HCT116 (cell line): ENCODE data around the gene SH3BP4. TPM values are rescaled to one million over a fixed set of nuclear protein-coding genes. Genes with fewer than 3 reads are reported as not detected.

ENCODE experiments used
- ATAC-seq: fragments of 200-7000 bp; cut with Tn5 transposase; 2 replicates; pipeline ENCODE4 v1.9.1; 2020; ENCODE audit warnings: mild to moderate bottlenecking, moderate library complexity
- BruUV-seq: library from RNA; stranded (reverse); fragments of 400-500 nt; replicated peaks from 2 replicates; lab custom pipeline; 2021; lab: Mats Ljungman, UMichigan
- CTCF ChIA-PET: fragments of 300-600 bp; sonication (Branson Sonifier 250); formaldehyde crosslinking; loops from one replicate; lab custom pipeline; 2021; ENCODE audit warnings: antibody characterized with exemption; lab: Charles Lee
- POLR2A ChIA-PET: fragments of 300-600, 350-600 bp; sonication (Branson Sonifier 250); formaldehyde crosslinking; loops from one replicate; lab custom pipeline; 2021; ENCODE audit warnings: antibody characterized with exemption; lab: Charles Lee
- RAD21 ChIA-PET, 2 experiments: fragments of 300-600 bp; sonication (Branson Sonifier 250); formaldehyde crosslinking; loops; one replicate each; lab custom pipeline; 2023; ENCODE audit warnings: low total read pairs in 2 of 2; ENCODE audit not compliant: uncharacterized antibody in 2 of 2, unreplicated experiment in 2 of 2, low non-redundant PET in 1 of 2; lab: Charles Lee
- DNase-seq: peaks from one replicate; pipeline ENCODE4 v3.0.0-alpha.2; 2010; ENCODE audit warnings: low read depth, low spot score
- H2AFZ ChIP-seq: fragments of 200-600 bp; shearing (Covaris generic), sonication (generic); 2 replicates; pipeline ENCODE4 v1.6.1; 2017; ENCODE audit warnings: low read depth, mixed run types, mixed read lengths, antibody characterized with exemption, low read length; ENCODE audit not compliant: poor library complexity, severe bottlenecking
- H3K27ac ChIP-seq: 2 replicates; pipeline ENCODE4 v1.5.1; 2012; ENCODE audit warnings: low read depth, low read length
- H3K27me3 ChIP-seq: fragments of 200-600 bp; sonication (generic); 2 replicates; pipeline ENCODE4 v1.6.1; 2016; ENCODE audit warnings: mixed run types, low read length, mixed read lengths; ENCODE audit not compliant: insufficient read depth
- H3K36me3 ChIP-seq, 2 experiments: fragments of 200-500 bp in 1 of 2; fragments of 200-600 bp in 1 of 2; sonication (Bioruptor generic) in 1 of 2; sonication (generic) in 1 of 2; 2 replicates each; pipeline versions ENCODE4 v1.5.1 to v1.6.1; 2014 to 2016; ENCODE audit warnings: low read length in 2 of 2, inconsistent platforms in 1 of 2, mixed read lengths in 1 of 2, mixed run types in 1 of 2; ENCODE audit not compliant: insufficient read depth in 2 of 2, control insufficient read depth in 1 of 2
- H3K4me1 ChIP-seq, 2 experiments: fragments of 200-600 bp in 1 of 2; sonication (generic) in 1 of 2; 2 replicates each; pipeline versions ENCODE4 v1.5.1 to v1.6.1; 2012 to 2017; ENCODE audit warnings: low read length in 2 of 2, inconsistent platforms in 1 of 2, mild to moderate bottlenecking in 1 of 2, mixed read lengths in 1 of 2, mixed run types in 1 of 2, moderate library complexity in 1 of 2; ENCODE audit not compliant: insufficient read depth in 2 of 2, control insufficient read depth in 1 of 2
- H3K4me2 ChIP-seq: fragments of 200-600 bp; sonication (generic); 2 replicates; pipeline ENCODE4 v1.6.1; 2017; ENCODE audit warnings: mixed run types, low read length, mixed read lengths
- H3K4me3 ChIP-seq, 2 experiments: fragments of 200-600 bp in 1 of 2; sonication (generic) in 1 of 2; replicated peaks in 1 of 2; 2 replicates each; pipeline ENCODE4 v1.5.1; 2011 to 2016; ENCODE audit warnings: low read length in 2 of 2, control low read depth in 1 of 2, low read depth in 1 of 2, mild to moderate bottlenecking in 1 of 2, mixed read lengths in 1 of 2, mixed run types in 1 of 2
- H3K79me2 ChIP-seq: fragments of 200-600 bp; sonication (generic); 2 replicates; pipeline ENCODE4 v1.6.1; 2017; ENCODE audit warnings: mild to moderate bottlenecking, mixed run types, low read length, moderate library complexity, mixed read lengths; ENCODE audit not compliant: insufficient read depth
- H3K9ac ChIP-seq: fragments of 200-600 bp; sonication (generic); 2 replicates; pipeline ENCODE4 v1.6.1; 2016; ENCODE audit warnings: low read length, mixed read lengths
- H3K9me2 ChIP-seq: fragments of 200-600 bp; sonication (generic), shearing (Covaris generic); 2 replicates; pipeline ENCODE4 v1.6.1; 2017; ENCODE audit warnings: mixed run types, mild to moderate bottlenecking, moderate library complexity; ENCODE audit not compliant: insufficient read depth
- H3K9me3 ChIP-seq, 2 experiments: fragments of 200-500 bp in 1 of 2; fragments of 200-600 bp in 1 of 2; sonication (Bioruptor generic) in 1 of 2; sonication (generic) in 1 of 2; 2 replicates each; pipeline ENCODE4 v1.6.1; 2014 to 2017; ENCODE audit warnings: low read length in 2 of 2, mixed read lengths in 2 of 2, inconsistent platforms in 1 of 2, low read depth in 1 of 2, mild to moderate bottlenecking in 1 of 2, mixed run types in 1 of 2, moderate library complexity in 1 of 2; ENCODE audit not compliant: control insufficient read depth in 1 of 2, insufficient read depth in 1 of 2
- H4K20me1 ChIP-seq: fragments of 200-600 bp; sonication (generic), shearing (Covaris generic); 2 replicates; pipeline ENCODE4 v1.6.1; 2017; ENCODE audit warnings: mixed run types, mild to moderate bottlenecking, moderate library complexity; ENCODE audit not compliant: insufficient read depth
- ATF3 ChIP-seq: IDR thresholded peaks from 2 replicates; pipeline ENCODE4 v1.6.1; 2012
- CBX3 ChIP-seq: IDR thresholded peaks from 2 replicates; pipeline ENCODE4 v1.6.1; 2012; ENCODE audit warnings: low read depth
- CEBPB ChIP-seq: IDR thresholded peaks from 2 replicates; pipeline ENCODE4 v1.6.1; 2012; ENCODE audit warnings: low read depth
- EGR1 ChIP-seq: IDR thresholded peaks from 2 replicates; pipeline ENCODE4 v1.6.1; 2012; ENCODE audit warnings: low read depth
- ELF1 ChIP-seq: IDR thresholded peaks from 2 replicates; pipeline ENCODE4 v1.6.1; 2012; ENCODE audit warnings: low read depth, borderline replicate concordance
- EZH2phosphoT487 ChIP-seq: fragments of 200-600 bp; IDR thresholded peaks from 2 replicates; pipeline ENCODE4 v1.6.1; 2018; ENCODE audit warnings: antibody characterized with exemption, borderline replicate concordance
- FOSL1 ChIP-seq: IDR thresholded peaks from 2 replicates; pipeline ENCODE4 v1.6.1; 2012; ENCODE audit warnings: low read depth
- REST ChIP-seq: IDR thresholded peaks from 2 replicates; pipeline ENCODE4 v1.6.1; 2012; ENCODE audit warnings: low read depth
- SP1 ChIP-seq: IDR thresholded peaks from 2 replicates; pipeline ENCODE4 v1.6.1; 2012; ENCODE audit warnings: low read depth
- YY1 ChIP-seq: IDR thresholded peaks from 2 replicates; pipeline ENCODE4 v1.6.1; 2011; ENCODE audit warnings: low read length, low read depth, moderate library complexity, mild to moderate bottlenecking; ENCODE audit not compliant: insufficient replicate concordance; ENCODE audit errors: extremely low read depth
- intact Hi-C: fragments of 100-400 bp; cut with micrococcal nuclease; formaldehyde crosslinking; loops from 2 replicates; pipeline ENCODE4 v1.10.0; 2022
- total RNA-seq: library from RNA; stranded (reverse); gene quantifications from one replicate; pipeline ENCODE4 v1.2.1, GENCODE V29; 2021; ENCODE audit not compliant: unreplicated experiment
- TF ChIP-seq, protein P1 (sequence below): IDR thresholded peaks from 2 replicates; pipeline ENCODE4 v1.6.1; 2012

Gene SH3BP4
- total RNA-seq, 1 experiment from 2014 or later, result 32.9 TPM

GRCh38 chr2:234950435-234950729, 1.4 kb upstream of the SH3BP4 start:
- Histone ChIP-seq H3K4me1 (peaks cover 23 to 34% of the 10 kb centered on the region in 2 experiments; a peak in 3 of 4 replicates), H3K4me2 (no peak overlapping the region), H3K9ac (no peak overlapping the region), H4K20me1 (no peaks in the 10 kb centered on the region), H3K27ac (no peak overlapping the region), H3K36me3 (no peaks in the 10 kb centered on the region), H3K27me3 (no peaks in the 10 kb centered on the region), H3K9me2 (no peaks in the 10 kb centered on the region), H2AFZ (no peak overlapping the region), H3K9me3 (no peaks in the 10 kb centered on the region), H3K79me2 (peaks cover 31% of the 10 kb centered on the region), H3K4me3 (no peak overlapping the region)
- intact Hi-C loops, result no loop called here
- TF ChIP-seq ELF1, result no peak
- TF ChIP-seq, protein P1, sequence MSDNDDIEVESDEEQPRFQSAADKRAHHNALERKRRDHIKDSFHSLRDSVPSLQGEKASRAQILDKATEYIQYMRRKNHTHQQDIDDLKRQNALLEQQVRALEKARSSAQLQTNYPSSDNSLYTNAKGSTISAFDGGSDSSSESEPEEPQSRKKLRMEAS, result no peak
- TF ChIP-seq ATF3, result no peak
- TF ChIP-seq YY1, result no peak
- TF ChIP-seq EZH2phosphoT487, result no peak
- no peak for TF ChIP-seq FOSL1
- TF ChIP-seq SP1, result no peak
- TF ChIP-seq CBX3, result no peak
- TF ChIP-seq EGR1, result no peak
- TF ChIP-seq REST, result no peak
- TF ChIP-seq CEBPB, result no peak
- BruUV-seq, result no TSS peak
- no peak for DNase-seq
- ChIA-PET RAD21 (no interaction called here), POLR2A (no interaction called here), CTCF (no interaction called here)
- no peak for ATAC-seq
